Stimulated activated CD8-positive, alpha-beta memory T cell treated with anti-CD3 and anti-CD28 coated beads, Interleukin-15, amount 100 ng/mL, for 24 hours (primary cell): ENCODE measurements around the gene PPL.

ENCODE experiments used
- DNase-seq: peaks from one replicate; pipeline ENCODE4 v3.0.0-alpha.2; 2020; ENCODE audit warnings: low read depth

Gene PPL

DNA sequence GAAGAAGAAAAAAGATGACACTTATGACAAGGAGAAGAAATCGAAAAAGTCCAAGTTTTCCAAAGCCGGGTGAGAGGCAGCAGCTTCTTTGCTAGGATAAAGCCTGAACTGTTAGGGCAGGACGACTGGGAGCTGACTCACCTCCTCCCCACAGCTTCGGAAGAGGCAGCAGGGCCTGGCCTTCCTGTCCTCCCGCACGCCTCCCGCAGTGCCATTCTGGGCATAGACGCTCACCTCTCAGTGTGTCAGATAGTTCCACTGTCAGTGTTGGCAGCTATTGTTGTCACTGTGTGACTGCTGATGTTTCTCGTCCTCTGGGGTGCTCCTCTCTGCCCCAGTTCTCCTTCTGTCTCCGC, 77.1 kb downstream of the PPL start:
- DNase-seq: no peak

DNA sequence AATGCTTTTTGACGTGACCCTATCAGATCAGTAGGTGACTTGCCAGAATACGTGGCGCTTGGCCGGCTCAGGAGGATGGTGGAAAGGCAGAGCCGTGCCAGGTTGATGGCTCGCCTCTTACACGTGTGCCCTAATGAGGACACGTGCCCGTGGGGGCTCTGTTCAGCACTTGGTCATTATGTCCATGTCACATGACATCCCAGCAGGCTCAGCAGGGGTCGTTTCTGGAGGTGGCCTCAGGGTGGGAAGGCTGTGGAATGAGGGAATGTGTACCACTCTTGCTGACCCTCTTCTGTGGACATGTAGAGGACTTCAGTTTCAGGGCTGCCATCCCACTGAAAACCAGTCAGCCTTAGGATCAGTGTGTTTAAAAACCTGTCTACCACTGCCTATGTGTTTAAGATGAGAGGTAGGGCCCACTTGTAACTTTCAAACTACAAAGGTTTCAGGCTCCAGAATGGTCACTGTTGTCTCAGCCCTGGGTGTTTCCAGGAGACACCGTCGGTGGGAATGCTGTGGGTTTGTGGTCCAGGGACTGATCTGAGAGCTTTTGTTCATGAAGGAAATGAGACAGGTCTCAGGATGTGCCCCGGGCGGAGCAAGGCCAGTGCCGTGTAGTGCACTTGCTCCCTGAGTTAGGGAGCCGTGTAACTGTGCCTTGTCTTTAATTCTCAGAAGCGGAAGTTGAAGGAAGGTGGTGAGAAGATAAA, 77.6 kb downstream of the PPL start:
- DNase-seq: no peak

DNA sequence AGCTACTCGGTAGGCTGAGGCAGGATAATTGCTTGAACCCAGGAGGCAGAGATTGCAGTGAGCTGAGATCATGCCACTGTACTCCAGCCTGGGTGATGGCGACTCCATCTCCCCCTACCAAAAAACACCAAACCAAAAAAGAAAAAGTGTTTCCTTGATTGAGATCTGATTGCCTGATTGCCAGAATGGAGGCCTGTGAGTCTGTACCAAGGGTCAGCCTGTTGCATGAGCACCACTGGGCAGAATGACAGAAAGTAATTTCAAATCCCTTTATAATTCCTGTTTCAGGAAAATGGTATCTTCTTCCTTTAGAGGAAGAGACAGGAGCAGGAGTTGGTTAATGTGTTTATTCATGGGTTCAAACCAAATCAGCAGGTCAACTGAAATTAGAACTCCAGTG, 81.1 kb downstream of the PPL start:
- DNase-seq: no peak

DNA sequence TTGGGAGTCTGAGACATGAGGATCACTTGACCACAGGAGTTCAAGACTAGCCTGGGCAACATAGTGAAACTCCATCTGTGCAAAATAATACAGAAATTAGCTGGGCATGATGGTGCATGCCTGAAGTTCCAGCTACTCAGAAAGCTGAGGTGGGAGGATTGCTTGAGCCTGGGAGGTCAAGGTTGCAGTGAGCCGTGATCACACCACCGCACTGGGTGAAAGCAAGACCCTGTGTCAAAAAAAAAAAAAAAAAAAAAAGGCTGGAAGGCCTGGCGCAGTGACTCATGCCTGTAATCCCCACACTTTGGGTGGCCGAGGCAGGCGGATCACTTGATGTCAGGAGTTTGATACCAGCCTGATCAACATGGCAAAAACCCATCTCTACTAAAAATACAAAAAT, 81.6 kb downstream of the PPL start:
- DNase-seq: no peak

DNA sequence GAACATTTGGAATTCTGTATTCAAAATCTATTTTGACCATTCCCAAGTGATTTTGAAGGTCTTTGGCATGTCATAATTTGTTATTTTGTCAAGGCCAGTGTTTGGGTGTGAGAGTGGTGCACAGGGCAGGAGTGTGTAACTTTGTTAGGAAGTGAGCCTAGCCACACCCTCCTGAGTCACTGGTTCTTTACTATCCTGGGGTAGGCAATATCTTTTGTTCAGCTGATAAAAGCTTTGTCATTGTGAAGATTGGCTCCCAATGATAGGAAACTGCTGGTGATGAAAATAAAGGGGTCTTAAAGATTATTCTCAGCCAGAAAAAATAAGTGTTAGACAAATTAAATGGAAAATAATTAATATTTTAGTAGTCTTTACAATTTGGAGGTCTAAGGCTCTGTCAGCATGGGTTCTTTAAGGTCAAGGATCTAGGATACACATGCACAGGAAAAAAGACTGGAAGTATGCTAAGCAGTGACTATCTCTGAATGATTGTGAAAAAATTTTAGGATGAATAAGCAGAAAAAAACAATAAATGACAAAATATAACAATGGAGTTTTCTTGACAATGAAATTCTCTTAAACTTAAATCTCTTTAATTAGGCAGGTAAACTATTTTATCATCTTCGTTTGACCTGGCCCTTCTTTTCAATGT, 84.6 kb downstream of the PPL start:
- DNase-seq: no peak

DNA sequence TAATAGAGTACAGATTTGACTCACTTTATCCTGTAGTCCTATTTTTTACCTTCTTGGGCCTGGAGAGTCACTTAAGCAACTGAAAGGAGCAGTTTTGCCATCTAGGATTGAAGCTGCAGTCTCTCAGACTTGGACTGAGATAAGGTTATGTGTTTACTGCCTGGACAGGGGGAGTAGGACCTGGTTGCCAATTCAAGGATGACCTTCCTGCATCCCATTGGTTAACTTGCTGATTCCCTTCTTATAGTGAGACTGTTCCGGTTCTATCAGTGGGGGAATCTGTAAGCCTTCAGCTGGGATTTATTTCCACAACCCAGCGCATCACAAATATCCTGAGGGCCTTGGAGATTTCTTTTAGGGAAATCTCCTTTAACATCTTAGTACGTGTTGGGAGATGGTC, 86.7 kb downstream of the PPL start:
- DNase-seq: no peak

DNA sequence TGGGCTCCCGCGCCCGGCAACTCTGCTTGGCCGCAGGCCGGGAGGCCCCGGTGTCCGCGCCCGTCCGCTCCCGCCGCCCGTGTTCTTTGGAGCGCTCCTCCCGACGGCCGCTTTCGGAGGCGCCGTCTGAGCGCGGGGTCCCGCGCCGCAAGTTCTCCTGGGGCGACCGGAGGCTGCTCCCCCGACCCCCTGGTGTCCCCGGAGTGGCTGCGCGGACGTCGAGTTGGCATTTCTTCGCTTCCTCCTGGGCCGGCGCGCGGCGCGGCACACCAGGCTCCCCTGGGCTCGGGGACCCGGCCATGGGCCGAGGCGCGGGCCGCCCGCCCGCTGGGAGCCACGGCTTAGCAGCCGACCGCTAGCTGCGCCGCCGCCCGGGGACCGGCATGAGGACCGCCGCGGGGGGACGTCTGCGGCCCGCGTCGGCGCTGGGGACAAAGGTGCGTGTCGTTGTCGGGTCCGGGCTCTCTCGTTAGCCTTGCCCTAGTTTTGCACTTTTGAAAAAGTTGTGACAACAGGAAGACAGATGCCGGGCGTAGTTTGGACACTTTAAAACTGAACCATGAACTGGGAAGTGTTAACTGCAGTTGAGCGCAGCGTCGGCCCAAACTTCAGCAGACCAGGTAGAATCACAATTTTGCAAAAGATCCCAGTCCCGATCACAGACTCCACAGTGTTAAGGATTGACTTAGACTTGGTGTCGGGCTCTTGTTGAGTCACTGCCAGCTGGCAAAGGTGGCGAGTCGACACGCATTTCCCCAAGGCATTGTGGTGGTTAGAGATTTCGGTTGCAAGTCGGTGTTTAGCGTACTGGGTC, 89.0 kb downstream of the PPL start:
- DNase-seq: peak; percentile 15

DNA sequence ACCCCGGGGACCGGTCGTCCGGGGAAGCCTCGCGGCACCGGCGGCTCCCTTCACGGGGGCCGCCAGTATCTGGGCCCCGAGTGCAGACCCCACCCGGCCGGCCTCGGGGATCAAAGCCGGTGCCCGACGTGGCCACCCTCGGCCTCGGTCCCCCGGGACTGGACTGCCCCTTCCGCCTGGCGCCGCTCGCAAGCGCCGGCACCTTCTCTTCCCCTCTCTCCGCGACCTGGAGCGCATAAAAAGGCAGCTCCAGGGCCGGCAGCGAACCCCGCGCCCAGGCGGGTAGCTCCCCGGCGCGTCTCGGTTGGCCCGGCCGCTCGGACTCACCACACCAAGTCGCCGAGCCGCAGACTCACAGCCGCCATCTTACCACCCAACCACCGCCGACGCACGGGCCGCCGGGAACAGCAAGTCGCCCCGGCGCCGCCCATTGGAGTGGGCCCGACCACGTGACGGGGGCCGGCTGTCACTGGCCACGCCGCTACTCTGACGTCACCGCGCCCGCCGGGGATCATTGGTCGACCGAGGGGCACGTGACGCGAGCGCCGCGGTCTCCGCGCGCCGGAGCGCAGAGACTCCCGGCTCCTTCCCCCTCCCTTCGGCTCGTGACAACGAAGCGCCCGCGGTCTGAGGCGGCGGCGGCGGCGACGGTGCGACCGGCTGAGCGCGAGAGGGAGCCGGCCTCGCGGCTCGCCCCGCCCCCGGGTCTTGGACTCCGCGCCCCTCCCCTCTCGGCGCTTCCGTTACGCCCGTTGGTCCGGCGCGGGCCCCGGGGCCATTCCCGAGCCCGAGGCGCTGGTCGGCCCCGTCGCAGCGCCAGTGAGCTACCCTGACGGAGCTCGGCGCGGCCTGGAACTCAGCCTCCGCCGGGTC, 89.8 kb downstream of the PPL start, which contains the start of the genes GLYR1 and UBN1:
TSS of gene GLYR1 (minus strand) at position 388 of the 873 bp plus-strand sequence. CDS start at position 365, 23 bp downstream.
TSS of gene UBN1 (plus strand) at position 581 of the 873 bp plus-strand sequence. CDS start 5,437 bp downstream, outside the sequence.
- DNase-seq: peak; percentile 99

DNA sequence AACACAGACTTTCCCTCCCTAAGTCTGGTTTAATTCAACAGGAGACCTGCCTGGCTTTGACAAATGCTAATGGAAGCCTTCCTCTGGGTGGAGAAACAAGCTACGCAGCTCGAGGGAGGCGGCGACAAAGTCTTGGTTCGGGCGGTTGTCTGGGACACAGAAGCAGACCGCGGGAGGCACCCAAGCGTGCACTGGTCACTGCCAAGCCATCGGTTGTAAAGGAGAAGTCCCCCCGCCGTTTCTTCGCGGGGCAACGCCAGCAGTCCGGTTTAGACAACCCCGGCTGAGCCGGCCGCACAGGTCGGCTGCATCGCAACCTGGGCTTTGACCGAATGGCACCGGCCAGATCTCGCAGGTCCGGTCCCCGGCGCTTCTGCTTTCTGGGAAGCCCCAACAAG, 90.4 kb downstream of the PPL start:
- no peak for DNase-seq

DNA sequence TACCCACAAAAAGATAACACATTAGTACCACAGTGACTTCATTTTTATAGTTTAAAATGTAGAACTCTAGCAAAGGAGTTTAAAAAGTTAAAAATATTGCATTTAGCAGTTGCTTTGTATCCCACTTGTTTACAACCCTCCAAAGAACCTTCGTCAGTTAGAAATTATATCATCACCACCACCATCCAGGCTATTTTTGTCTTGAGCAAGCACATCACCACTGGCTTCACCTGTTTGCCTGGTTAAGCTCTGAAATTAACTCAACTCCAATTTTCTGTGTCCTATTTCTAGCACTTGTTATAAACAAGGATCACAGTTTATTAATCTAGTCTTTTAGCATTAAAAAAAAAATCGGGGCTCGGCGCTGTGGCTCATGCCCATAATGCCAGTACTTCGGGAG, 96.0 kb downstream of the PPL start:
- no peak for DNase-seq

DNA sequence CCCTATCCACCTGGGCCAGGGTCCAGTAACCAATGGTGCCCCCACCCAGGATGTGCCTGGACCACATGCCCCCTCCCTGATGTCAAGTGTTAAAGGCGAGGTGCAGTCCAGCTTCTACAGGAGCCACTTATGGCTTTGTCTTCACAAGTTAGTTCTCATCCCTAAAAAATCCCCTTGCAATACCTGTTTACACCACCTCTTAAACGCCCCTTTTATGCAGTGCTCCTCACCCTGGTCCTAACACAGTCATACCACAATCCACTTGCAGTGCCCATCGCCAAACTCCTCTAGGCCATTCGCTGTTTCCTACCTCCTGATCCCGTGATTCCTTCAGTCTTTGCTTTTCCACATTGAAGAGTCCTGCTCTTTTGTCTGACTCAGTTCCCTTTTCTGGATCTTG, 97.0 kb downstream of the PPL start:
- DNase-seq: no peak

DNA sequence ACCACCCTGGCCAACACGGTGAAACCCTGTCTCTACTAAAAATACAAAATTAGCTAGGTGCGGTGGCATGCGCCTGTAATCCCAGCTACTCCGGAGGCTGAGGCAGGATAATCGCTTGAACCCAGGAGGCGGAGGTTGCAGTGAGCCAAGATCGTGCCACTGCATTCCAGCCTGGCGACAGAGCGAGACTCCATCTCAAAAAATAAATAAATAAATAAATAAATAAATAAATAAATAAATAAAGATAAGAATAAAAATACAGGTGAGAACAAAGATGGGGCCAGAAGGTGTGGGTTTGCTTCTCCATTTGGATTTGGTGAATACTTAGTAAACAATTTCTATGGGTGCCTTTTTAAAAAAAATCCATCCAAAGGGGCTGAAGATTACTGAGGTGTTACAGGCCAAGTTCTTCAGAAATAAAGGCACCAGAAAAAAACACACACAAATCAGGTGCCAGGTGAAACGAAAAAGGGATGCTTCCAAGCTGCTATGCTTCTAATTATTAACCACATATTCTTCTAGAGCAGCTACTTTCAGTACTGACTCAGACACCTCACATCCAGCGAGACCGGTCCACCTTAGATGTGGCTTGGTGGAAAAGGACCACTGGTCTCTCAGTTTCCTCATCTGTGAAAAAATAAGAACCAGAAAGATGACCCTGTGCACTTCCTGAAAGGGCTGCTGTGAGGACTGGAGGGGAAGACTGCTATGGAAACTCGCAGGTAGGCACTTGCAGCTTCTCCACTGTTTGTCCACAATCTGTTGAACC, 99.0 kb downstream of the PPL start:
- DNase-seq: no peak

DNA sequence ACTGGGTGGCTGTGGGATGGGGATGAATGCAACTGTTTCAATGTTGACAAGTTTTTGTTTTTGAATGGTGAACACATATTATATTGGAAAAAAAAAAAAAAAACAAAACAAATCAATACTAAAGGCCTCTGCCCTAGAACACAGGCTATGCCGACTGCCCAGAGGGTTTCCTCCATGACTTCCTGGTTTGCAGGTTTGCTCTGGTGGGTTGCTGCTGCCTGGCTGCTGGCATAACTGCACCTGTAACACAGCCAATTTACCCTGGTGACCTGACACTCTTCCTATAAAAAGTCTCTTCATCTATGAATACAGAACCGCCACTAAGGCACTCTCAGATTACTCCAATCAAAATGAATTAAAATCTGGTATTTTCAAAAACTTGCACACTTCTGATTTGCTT, 100.2 kb downstream of the PPL start:
- DNase-seq: no peak

DNA sequence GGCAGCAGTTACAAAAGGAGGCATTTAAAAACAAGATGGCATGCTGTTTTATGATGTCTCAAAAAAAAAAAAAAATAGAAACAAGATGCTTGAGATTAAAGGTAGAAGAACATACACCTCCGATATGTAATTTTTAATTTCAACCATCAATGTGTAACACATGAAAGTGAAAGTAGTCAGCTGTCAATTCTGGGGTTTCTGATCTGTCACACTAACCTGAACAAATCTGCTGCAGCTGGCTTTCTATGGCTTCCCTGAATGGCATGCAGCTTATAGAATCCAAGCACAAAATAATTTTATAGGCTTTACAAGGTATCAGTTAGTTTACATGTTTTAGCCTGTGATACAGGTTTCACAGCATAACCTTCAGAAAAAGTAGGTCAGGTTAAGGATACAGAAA, 103.4 kb downstream of the PPL start:
- DNase-seq: no peak

DNA sequence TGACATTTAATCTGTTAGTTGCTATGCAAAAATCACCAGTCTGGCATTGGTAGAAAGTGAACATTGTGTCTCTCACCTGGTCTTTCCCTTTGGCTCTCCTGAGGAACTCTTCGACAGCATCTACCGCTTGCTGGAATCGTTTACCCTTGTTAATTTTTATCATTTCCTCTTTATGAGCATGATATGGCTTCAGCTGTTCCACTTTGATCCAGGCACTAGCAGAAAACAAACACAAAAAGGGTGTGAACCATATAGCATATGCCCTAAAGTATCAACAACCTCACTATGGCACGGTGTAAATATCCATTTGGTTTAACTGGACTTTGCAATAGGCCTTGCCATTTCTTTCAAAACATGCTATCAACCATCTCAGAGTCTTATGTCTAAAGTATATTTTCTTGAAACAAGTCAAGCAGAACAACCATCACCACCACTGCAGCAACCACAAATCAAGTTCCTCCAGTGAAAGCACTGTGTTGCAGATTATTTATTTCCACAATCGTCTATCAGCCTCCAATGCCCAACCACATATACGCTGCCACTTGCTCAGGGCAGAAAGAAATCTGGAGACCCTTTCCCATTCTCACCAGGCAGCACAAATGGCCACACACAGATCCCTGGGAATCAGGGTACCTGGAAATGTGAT, 104.1 kb downstream of the PPL start:
- DNase-seq: no peak
